Fibroblast of lung (primary cell): ENCODE measurements around the gene RETN.

ENCODE experiments used
- EZH2 ChIP-seq: IDR thresholded peaks from 2 replicates; pipeline ENCODE4 v1.5.1; 2012; ENCODE audit warnings: low read length, control low read depth, mild to moderate bottlenecking; ENCODE audit errors: missing control alignments
- TF ChIP-seq, protein P1 (sequence below), 2 donors: IDR thresholded peaks in 1 of 2; conservative IDR thresholded peaks in 1 of 2; 1 replicate in 1 of 2; 2 replicates in 1 of 2; pipeline ENCODE4 v1.5.1; 2011 to 2012; ENCODE audit warnings: low read length in 2 of 2, control low read depth in 1 of 2, inconsistent platforms in 1 of 2, low read depth in 1 of 2, mild to moderate bottlenecking in 1 of 2

DNA sequence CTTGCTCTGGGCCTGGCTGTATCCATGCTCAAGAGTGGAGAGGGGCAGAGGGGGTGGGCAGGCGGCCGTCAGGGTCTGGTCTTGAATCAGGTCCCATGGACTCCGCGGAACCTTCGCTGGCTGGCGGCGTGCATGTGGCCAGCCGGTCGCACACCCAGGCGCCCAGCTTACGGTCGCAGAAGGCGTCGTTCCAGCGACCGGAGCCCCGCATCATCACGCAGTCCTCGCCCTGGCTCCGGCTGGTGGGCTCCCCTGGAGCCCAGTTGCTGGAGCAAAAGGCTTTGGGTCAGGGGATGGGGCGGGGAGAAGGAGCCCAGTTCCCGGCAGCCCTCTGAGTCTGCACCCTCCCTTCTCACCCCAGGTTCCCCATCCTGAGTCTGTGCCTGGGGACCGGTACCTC is 20.3 kb downstream of the RETN start:
- TF ChIP-seq, protein P1, sequence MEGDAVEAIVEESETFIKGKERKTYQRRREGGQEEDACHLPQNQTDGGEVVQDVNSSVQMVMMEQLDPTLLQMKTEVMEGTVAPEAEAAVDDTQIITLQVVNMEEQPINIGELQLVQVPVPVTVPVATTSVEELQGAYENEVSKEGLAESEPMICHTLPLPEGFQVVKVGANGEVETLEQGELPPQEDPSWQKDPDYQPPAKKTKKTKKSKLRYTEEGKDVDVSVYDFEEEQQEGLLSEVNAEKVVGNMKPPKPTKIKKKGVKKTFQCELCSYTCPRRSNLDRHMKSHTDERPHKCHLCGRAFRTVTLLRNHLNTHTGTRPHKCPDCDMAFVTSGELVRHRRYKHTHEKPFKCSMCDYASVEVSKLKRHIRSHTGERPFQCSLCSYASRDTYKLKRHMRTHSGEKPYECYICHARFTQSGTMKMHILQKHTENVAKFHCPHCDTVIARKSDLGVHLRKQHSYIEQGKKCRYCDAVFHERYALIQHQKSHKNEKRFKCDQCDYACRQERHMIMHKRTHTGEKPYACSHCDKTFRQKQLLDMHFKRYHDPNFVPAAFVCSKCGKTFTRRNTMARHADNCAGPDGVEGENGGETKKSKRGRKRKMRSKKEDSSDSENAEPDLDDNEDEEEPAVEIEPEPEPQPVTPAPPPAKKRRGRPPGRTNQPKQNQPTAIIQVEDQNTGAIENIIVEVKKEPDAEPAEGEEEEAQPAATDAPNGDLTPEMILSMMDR (conservative IDR thresholded peaks at IDR 0.05 in 1 of 2, IDR thresholded peaks at IDR 0.05 in 1 of 2; ENCODE audit: low read depth in 1 of 2, low read length in 2 of 2), result no peak
- TF ChIP-seq EZH2, result no peak
